ENCODE measurements around the gene RARB.

The RARB gene

DNA sequence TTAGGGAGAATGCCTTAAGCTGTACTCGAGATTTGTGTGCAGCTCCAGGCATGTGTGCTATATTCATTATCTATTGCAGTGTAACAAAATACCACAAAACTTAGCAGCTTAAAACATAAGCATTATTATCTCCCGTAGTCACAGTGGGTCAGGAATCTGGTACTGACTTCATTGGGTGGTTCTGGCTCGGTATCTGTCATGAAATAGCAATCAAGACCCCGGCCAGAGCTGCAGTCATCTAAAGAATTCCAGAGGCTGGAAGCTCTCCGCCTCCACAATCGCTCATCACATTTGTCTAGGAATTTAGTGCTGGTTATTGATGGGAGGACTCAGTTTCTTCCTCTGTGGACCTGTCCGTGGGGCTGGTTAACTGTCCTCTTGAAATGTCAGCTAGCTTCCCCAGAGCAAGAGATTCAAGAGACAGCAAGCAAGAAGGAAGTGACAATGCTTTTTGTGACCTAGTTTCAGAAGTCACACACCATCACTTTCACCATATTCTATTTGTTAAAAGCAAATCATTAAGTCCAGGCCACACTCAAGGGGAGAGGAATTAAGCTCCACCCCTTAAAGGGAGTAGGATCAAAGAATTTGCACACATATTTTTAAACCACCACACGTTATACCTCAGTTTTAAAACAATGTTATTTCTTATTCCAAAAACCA lies 160.5 kb downstream of the RARB start:
- Histone ChIP-seq H3K27me3 (ENCODE audit: insufficient read depth, low read length, poor library complexity) (no peaks in the 10 kb centered on the region), H3K4ac (ENCODE audit: low read depth, low read length) (no peak overlapping the region), H3K4me3 (ENCODE audit: low read length) (no peak overlapping the region), H2BK5ac (ENCODE audit: low read length) (no peak overlapping the region), H3K79me2 (ENCODE audit: control insufficient read depth, insufficient read depth, low read length) (no peaks in the 10 kb centered on the region), H3K56ac (ENCODE audit: low read length) (no peak overlapping the region), H3K9ac (ENCODE audit: low read length) (no peak overlapping the region), H4K5ac (ENCODE audit: low read length) (no peak overlapping the region), H2AK5ac (ENCODE audit: low read length) (no peak overlapping the region), H3K23ac (ENCODE audit: low read length) (no peak overlapping the region), H3K36me3 (ENCODE audit: control insufficient read depth, insufficient read depth, low read length) (no peaks in the 10 kb centered on the region), H2BK15ac (replicated peaks; ENCODE audit: low read depth) (no peak overlapping the region), H3K4me2 (ENCODE audit: low read length) (no peak overlapping the region), H3K18ac (ENCODE audit: low read length) (no peak overlapping the region), H2BK120ac (ENCODE audit: low read depth, low read length) (no peak overlapping the region), H4K8ac (ENCODE audit: low read depth, low read length) (no peak overlapping the region), H3K79me1 (ENCODE audit: low read length) (no peaks in the 10 kb centered on the region), H3K4me1 (ENCODE audit: control insufficient read depth, low read depth, low read length) (no peaks in the 10 kb centered on the region), H3K27ac (ENCODE audit: low read depth, low read length) (no peak overlapping the region)
- no peak for DNase-seq
- no CpG with 5 or more reads among the region's 8 CpGs for WGBS (ENCODE audit: extremely low coverage, insufficient coverage, low lambda C conversion rate)

DNA sequence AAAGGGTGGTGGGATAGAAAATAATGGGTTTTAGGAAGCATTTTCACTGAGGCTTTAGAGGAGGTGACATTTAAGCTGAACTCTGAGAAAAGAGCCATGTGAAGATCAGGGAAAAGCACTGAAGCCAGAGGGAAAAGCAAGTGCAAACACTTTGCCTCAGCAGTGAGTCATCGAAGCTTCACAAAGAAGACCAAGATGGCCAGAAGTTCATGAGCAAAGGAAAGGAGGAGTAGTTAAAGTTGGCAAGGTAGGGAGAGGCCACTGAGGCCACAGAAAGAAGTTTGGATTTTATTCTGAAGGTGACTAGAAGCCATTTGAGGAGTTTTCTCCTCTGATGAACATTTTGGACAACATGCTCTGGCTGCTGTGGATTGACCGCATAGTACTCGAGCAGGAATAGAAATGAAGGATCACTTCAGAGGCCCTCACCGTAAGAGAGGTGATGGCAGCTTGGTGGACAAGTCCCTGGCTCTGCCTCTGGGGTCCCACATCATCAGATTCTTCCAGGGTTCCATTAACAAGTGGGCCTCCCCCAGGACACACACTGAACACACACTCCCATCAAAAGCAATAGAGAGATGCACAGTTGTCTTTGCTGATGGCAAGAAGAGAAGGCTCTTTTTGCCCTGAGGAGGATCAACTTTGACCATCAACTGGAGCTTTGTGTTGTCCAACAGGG lies 161.2 kb downstream of the RARB start:
- Histone ChIP-seq H3K4me2 (ENCODE audit: low read length) (no peak overlapping the region), H3K79me1 (ENCODE audit: low read length) (no peaks in the 10 kb centered on the region), H2BK15ac (replicated peaks; ENCODE audit: low read depth) (no peak overlapping the region), H3K79me2 (ENCODE audit: control insufficient read depth, insufficient read depth, low read length) (no peaks in the 10 kb centered on the region), H3K27ac (ENCODE audit: low read depth, low read length) (no peak overlapping the region), H4K5ac (ENCODE audit: low read length) (no peak overlapping the region), H3K18ac (ENCODE audit: low read length) (no peak overlapping the region), H2BK120ac (ENCODE audit: low read depth, low read length) (no peak overlapping the region), H3K36me3 (ENCODE audit: control insufficient read depth, insufficient read depth, low read length) (no peaks in the 10 kb centered on the region), H3K27me3 (ENCODE audit: insufficient read depth, low read length, poor library complexity) (no peaks in the 10 kb centered on the region), H2AK5ac (ENCODE audit: low read length) (no peak overlapping the region), H3K4me3 (ENCODE audit: low read length) (no peak overlapping the region), H3K4ac (ENCODE audit: low read depth, low read length) (no peak overlapping the region), H2BK5ac (ENCODE audit: low read length) (no peak overlapping the region), H3K23ac (ENCODE audit: low read length) (no peak overlapping the region), H4K8ac (ENCODE audit: low read depth, low read length) (no peak overlapping the region), H3K4me1 (ENCODE audit: control insufficient read depth, low read depth, low read length) (no peaks in the 10 kb centered on the region), H3K9ac (ENCODE audit: low read length) (no peak overlapping the region), H3K56ac (ENCODE audit: low read length) (no peak overlapping the region)
- no CpG with 5 or more reads among the region's 4 CpGs for WGBS (ENCODE audit: extremely low coverage, insufficient coverage, low lambda C conversion rate)
- DNase-seq = no peak

DNA sequence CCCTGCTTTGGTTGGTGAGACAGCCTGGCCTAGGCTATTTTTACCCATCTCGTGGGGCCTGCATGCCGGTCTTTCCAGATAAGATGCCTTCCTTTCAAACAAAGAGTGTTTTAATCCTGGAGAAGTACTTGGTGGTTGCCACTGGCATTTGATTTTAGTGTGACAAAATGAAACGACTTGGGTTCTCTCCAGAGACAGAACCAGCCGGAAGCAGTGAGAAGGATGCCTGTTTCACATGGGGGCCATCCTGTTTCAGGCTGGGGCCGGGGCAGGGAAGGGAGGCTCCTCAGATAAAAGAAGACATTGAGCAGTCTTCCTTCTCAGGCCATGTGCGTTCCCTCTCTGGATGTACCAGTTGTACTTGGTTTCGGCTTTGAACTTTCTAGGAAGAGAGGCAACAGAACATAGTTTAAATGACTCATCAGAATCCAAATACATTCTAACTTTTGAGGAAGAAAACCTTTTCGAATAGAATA lies 161.8 kb downstream of the RARB start:
- no peaks in the 10 kb centered on the region for H3K79me2 ChIP-seq (ENCODE audit: control insufficient read depth, insufficient read depth, low read length)
- no peak overlapping the region for H4K5ac ChIP-seq (ENCODE audit: low read length)
- no peak overlapping the region for H3K23ac ChIP-seq (ENCODE audit: low read length)
- H3K9ac ChIP-seq (ENCODE audit: low read length) = no peak overlapping the region
- H3K79me1 ChIP-seq (ENCODE audit: low read length) = no peaks in the 10 kb centered on the region
- no peaks in the 10 kb centered on the region for H3K27me3 ChIP-seq (ENCODE audit: insufficient read depth, low read length, poor library complexity)
- H3K56ac ChIP-seq (ENCODE audit: low read length) = no peak overlapping the region
- no peak overlapping the region for H4K8ac ChIP-seq (ENCODE audit: low read depth, low read length)
- no peaks in the 10 kb centered on the region for H3K4me1 ChIP-seq (ENCODE audit: control insufficient read depth, low read depth, low read length)
- H3K36me3 ChIP-seq (ENCODE audit: control insufficient read depth, insufficient read depth, low read length) = no peaks in the 10 kb centered on the region
- H2BK15ac ChIP-seq (replicated peaks; ENCODE audit: low read depth) = no peak overlapping the region
- H2AK5ac ChIP-seq (ENCODE audit: low read length) = no peak overlapping the region
- no peak overlapping the region for H3K4me2 ChIP-seq (ENCODE audit: low read length)
- no CpG with 5 or more reads among the region's 8 CpGs for WGBS (ENCODE audit: extremely low coverage, insufficient coverage, low lambda C conversion rate)
- H3K18ac ChIP-seq (ENCODE audit: low read length) = no peak overlapping the region
- no peak overlapping the region for H3K27ac ChIP-seq (ENCODE audit: low read depth, low read length)
- H3K4me3 ChIP-seq (ENCODE audit: low read length) = no peak overlapping the region
- H2BK5ac ChIP-seq (ENCODE audit: low read length) = no peak overlapping the region
- DNase-seq = no peak
- H2BK120ac ChIP-seq (ENCODE audit: low read depth, low read length) = no peak overlapping the region
- H3K4ac ChIP-seq (ENCODE audit: low read depth, low read length) = no peak overlapping the region

DNA sequence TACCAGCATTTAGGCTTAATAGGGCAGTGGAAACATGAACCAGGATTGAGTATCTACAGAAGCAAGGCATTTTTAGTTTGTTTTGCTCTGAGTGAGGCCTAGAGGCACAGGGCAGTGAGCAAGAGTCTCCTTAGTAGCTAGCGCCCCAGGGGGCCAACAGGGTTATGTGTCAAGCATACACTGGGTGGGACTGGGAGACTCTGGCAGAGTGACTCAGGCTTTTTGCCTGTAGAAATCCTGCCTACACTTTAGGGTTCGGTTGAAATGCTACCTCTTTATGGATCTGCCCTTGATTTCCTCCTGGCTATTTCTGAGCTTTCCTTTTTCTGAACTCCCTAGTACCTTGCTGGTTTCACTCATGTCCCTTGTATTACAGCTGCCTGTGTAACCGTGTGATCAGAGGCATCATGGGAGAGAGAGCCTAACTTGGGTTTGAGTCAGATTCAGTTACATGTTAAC lies 164.5 kb downstream of the RARB start:
- Histone ChIP-seq H2BK5ac (ENCODE audit: low read length) (no peak overlapping the region), H3K27me3 (ENCODE audit: insufficient read depth, low read length, poor library complexity) (no peaks in the 10 kb centered on the region)

DNA sequence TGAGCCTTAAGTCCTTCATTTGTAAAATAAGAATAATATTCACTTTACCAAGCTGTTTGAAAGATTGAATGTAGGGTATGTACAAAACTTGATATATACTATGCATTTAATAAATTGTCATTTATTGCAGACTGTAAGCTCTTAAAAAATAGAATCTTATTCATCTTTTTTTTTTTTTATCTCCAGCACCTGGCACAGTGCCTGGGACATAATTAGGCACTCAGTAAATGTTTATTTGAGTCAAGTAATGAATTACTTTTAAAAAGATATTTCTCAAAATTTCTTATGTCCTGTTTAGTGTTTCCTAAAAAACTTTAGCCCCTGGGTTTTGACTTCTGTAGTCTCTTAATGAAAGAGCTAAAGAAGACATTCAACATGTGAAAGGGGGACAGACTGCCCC lies 164.9 kb downstream of the RARB start:
- Histone ChIP-seq H3K79me1 (ENCODE audit: low read length) (no peaks in the 10 kb centered on the region), H3K56ac (ENCODE audit: low read length) (no peak overlapping the region), H3K36me3 (ENCODE audit: control insufficient read depth, insufficient read depth, low read length) (no peaks in the 10 kb centered on the region), H3K4me3 (ENCODE audit: low read length) (no peak overlapping the region), H2BK15ac (replicated peaks; ENCODE audit: low read depth) (no peak overlapping the region), H3K4me2 (ENCODE audit: low read length) (no peak overlapping the region), H3K27ac (ENCODE audit: low read depth, low read length) (no peak overlapping the region), H3K27me3 (ENCODE audit: insufficient read depth, low read length, poor library complexity) (no peaks in the 10 kb centered on the region), H3K9ac (ENCODE audit: low read length) (no peak overlapping the region), H3K79me2 (ENCODE audit: control insufficient read depth, insufficient read depth, low read length) (no peaks in the 10 kb centered on the region), H4K5ac (ENCODE audit: low read length) (no peak overlapping the region), H3K23ac (ENCODE audit: low read length) (no peak overlapping the region), H2BK5ac (ENCODE audit: low read length) (no peak overlapping the region), H4K8ac (ENCODE audit: low read depth, low read length) (no peak overlapping the region), H3K4ac (ENCODE audit: low read depth, low read length) (no peak overlapping the region), H3K4me1 (ENCODE audit: control insufficient read depth, low read depth, low read length) (no peaks in the 10 kb centered on the region), H2BK120ac (ENCODE audit: low read depth, low read length) (no peak overlapping the region), H2AK5ac (ENCODE audit: low read length) (no peak overlapping the region), H3K18ac (ENCODE audit: low read length) (no peak overlapping the region)
- no peak for DNase-seq

More for the DNA sequence above, 164.5 kb downstream of the RARB start:
- Histone ChIP-seq H3K4me2 (ENCODE audit: low read length) (no peak overlapping the region), H3K79me2 (ENCODE audit: control insufficient read depth, insufficient read depth, low read length) (no peaks in the 10 kb centered on the region), H2BK15ac (replicated peaks; ENCODE audit: low read depth) (no peak overlapping the region), H3K4ac (ENCODE audit: low read depth, low read length) (peak overlapping the region; percentile 36), H4K5ac (ENCODE audit: low read length) (no peak overlapping the region), H3K23ac (ENCODE audit: low read length) (no peak overlapping the region), H3K18ac (ENCODE audit: low read length) (no peak overlapping the region), H3K4me1 (ENCODE audit: control insufficient read depth, low read depth, low read length) (no peaks in the 10 kb centered on the region), H2AK5ac (ENCODE audit: low read length) (no peak overlapping the region), H4K8ac (ENCODE audit: low read depth, low read length) (no peak overlapping the region), H3K56ac (ENCODE audit: low read length) (peak overlapping the region; percentile 35), H3K4me3 (ENCODE audit: low read length) (no peak overlapping the region), H3K79me1 (ENCODE audit: low read length) (no peaks in the 10 kb centered on the region), H3K36me3 (ENCODE audit: control insufficient read depth, insufficient read depth, low read length) (no peaks in the 10 kb centered on the region), H3K27ac (ENCODE audit: low read depth, low read length) (no peak overlapping the region), H3K9ac (ENCODE audit: low read length) (no peak overlapping the region), H2BK120ac (ENCODE audit: low read depth, low read length) (no peak overlapping the region)
- WGBS (ENCODE audit: extremely low coverage, insufficient coverage, low lambda C conversion rate) = no CpG with 5 or more reads among the region's 3 CpGs
- DNase-seq = peak; percentile 70
